PC-3 (cell line): ENCODE data around the gene ITGB1BP1. TPM values are rescaled to one million over a fixed set of nuclear protein-coding genes. Genes with fewer than 3 reads are reported as not detected.

Experiments
- ATAC-seq: fragments of 200-7000 bp; cut with Tn5 transposase; 2 replicates; pipeline ENCODE4 v1.9.1; 2020; ENCODE audit warnings: mild to moderate bottlenecking, moderate library complexity
- BruUV-seq: library from RNA; stranded (reverse); fragments of 400-500 nt; replicated peaks from 2 replicates; lab custom pipeline; 2021; lab: Mats Ljungman, UMichigan
- CTCF ChIA-PET: fragments of 300-600 bp; sonication (Branson Sonifier 250); formaldehyde crosslinking; loops from one replicate; lab custom pipeline; 2022; ENCODE audit warnings: antibody characterized with exemption; lab: Charles Lee
- POLR2A ChIA-PET: fragments of 300-600 bp; sonication (Branson Sonifier 250); formaldehyde crosslinking; loops from one replicate; lab custom pipeline; 2022; ENCODE audit warnings: antibody characterized with exemption; ENCODE audit not compliant: unreplicated experiment; lab: Charles Lee
- DNase-seq: peaks from one replicate; pipeline ENCODE4 v3.0.0-alpha.2; 2015
- H2AFZ ChIP-seq: fragments of 300-600 bp; sonication (generic); 2 replicates; pipeline ENCODE4 v1.6.0; 2016; ENCODE audit warnings: antibody characterized with exemption, low read length
- H3F3A ChIP-seq: fragments of 300-600 bp; sonication (generic); one replicate; pipeline ENCODE4 v1.6.0; 2017; ENCODE audit warnings: antibody characterized with exemption, low read length, control low read depth, mild to moderate bottlenecking; ENCODE audit not compliant: unreplicated experiment
- H3K27ac ChIP-seq: fragments of 300-600 bp; sonication (generic); 2 replicates; pipeline ENCODE4 v1.5.1; 2016; ENCODE audit warnings: mild to moderate bottlenecking, low read length
- H3K27me3 ChIP-seq: fragments of 300-600 bp; sonication (generic); 2 replicates; pipeline ENCODE4 v1.6.1; 2016; ENCODE audit warnings: low read length, mixed read lengths
- H3K36me3 ChIP-seq: fragments of 300-600 bp; sonication (generic); 2 replicates; pipeline ENCODE4 v1.6.1; 2016; ENCODE audit warnings: low read depth, mixed run types, low read length, mixed read lengths
- H3K4me1 ChIP-seq: fragments of 300-600 bp; sonication (generic); 2 replicates; pipeline ENCODE4 v1.5.1; 2016; ENCODE audit warnings: low read length; ENCODE audit not compliant: insufficient read depth
- H3K4me2 ChIP-seq: fragments of 300-600 bp; sonication (generic); 2 replicates; pipeline ENCODE4 v1.6.0; 2016; ENCODE audit warnings: low read length
- H3K4me3 ChIP-seq: fragments of 300-600 bp; sonication (generic); 2 replicates; pipeline ENCODE4 v1.5.1; 2016; ENCODE audit warnings: mild to moderate bottlenecking, low read length, mixed read lengths
- H3K79me2 ChIP-seq: fragments of 300-600 bp; sonication (generic); 2 replicates; pipeline ENCODE4 v1.6.1; 2017; ENCODE audit warnings: low read length, mixed read lengths
- H3K9ac ChIP-seq: fragments of 300-600 bp; sonication (generic); 2 replicates; pipeline ENCODE4 v1.6.0; 2016; ENCODE audit warnings: mild to moderate bottlenecking, low read length
- H3K9me2 ChIP-seq: fragments of 300-600 bp; sonication (generic); replicated peaks from 2 replicates; pipeline ENCODE4 v1.6.1; 2016; ENCODE audit warnings: mixed run types, low read length, mixed read lengths
- H3K9me3 ChIP-seq: fragments of 300-600 bp; sonication (generic); 2 replicates; pipeline ENCODE4 v1.6.1; 2016; ENCODE audit warnings: low read length, mixed read lengths
- H4K20me1 ChIP-seq: fragments of 300-600 bp; sonication (generic); 2 replicates; pipeline ENCODE4 v1.6.1; 2016; ENCODE audit warnings: low read length, mixed read lengths
- CTCF ChIP-seq: fragments of 300-600 bp; sonication (generic); conservative IDR thresholded peaks from 2 replicates; pipeline ENCODE4 v1.5.1; 2017; ENCODE audit warnings: antibody characterized with exemption, low read depth, mild to moderate bottlenecking, low read length
- EZH2 ChIP-seq: fragments of 300-600 bp; sonication (generic); IDR thresholded peaks from one replicate; pipeline ENCODE4 v1.6.1; 2017; ENCODE audit warnings: antibody characterized with exemption, mild to moderate bottlenecking, low read length; ENCODE audit not compliant: unreplicated experiment
- EZH2phosphoT487 ChIP-seq: fragments of 300-600 bp; sonication (generic); IDR thresholded peaks from 2 replicates; pipeline ENCODE4 v1.6.1; 2018; ENCODE audit warnings: mild to moderate bottlenecking, antibody characterized with exemption, low read length, borderline replicate concordance
- intact Hi-C: fragments of 100-400 bp; cut with micrococcal nuclease; formaldehyde crosslinking; loops from 2 replicates; pipeline ENCODE4 v1.9.0; 2023
- total RNA-seq: library from RNA; depleted of rRNA; stranded (reverse); fragments of >200 nt; gene quantifications from 2 replicates; pipeline ENCODE4 v1.2.3, GENCODE V29; 2014

Gene ITGB1BP1
- total RNA-seq, 1 experiment from 2014 or later, result 77.6 TPM

- H2AFZ ChIP-seq, result no peak overlapping the region
- TF ChIP-seq EZH2 (no peak), CTCF (no peak), EZH2phosphoT487 (no peak)
- no TSS peak for BruUV-seq
- DNase-seq, result no peak
- no peaks in the 10 kb centered on the region for H4K20me1 ChIP-seq
- H3K9ac ChIP-seq, result no peak overlapping the region
- H3K4me3 ChIP-seq, result no peak overlapping the region
- H3K9me2 ChIP-seq, result no peaks in the 10 kb centered on the region
- H3K9me3 ChIP-seq, result no peaks in the 10 kb centered on the region
- ChIA-PET CTCF (no interaction called here), POLR2A (no interaction called here)
- intact Hi-C loops, result no loop called here
- no peaks in the 10 kb centered on the region for H3K27me3 ChIP-seq
- peaks cover 7% of the 10 kb centered on the region for H3K79me2 ChIP-seq
- peaks cover 30% of the 10 kb centered on the region; the same call in 1 of the 2 replicates for H3K36me3 ChIP-seq
- no peak overlapping the region for H3K27ac ChIP-seq
- H3F3A ChIP-seq, result no peaks in the 10 kb centered on the region
- peaks cover 9% of the 10 kb centered on the region; the same call in 1 of the 2 replicates for H3K4me1 ChIP-seq
- H3K4me2 ChIP-seq, result no peak overlapping the region
- no peak for ATAC-seq
Measured at GRCh38 chr2:9410108-9410507, 13.2 kb downstream of the ITGB1BP1 start.

- POLR2A ChIA-PET, result interaction anchor here (0.6 kb wide), 1 partner anchor 294 kb away, joined by 5 read pairs; no protein-coding TSS in a partner anchor
Measured at GRCh38 chr2:9408641-9409151, 14.6 kb downstream of the ITGB1BP1 start.

More at GRCh38 chr2:9408641-9409151, 14.6 kb downstream of the ITGB1BP1 start:
- H3F3A ChIP-seq, result no peaks in the 10 kb centered on the region
- CTCF ChIA-PET, result interaction anchor here (0.6 to 1.0 kb wide), 2 partner anchors 14 to 75 kb away, joined by 3 read pairs; no protein-coding TSS in a partner anchor
- H3K27ac ChIP-seq, result peak overlapping the region; percentile 63
- H3K9ac ChIP-seq, result no peak overlapping the region
- H3K79me2 ChIP-seq, result 0 out of 2 replicates have a peak, but pooled peaks cover under 1% of the 10 kb centered on the region
- peak; percentile 58 for DNase-seq
- intact Hi-C loops, result no loop called here
- no peak overlapping the region for H3K4me3 ChIP-seq
- H3K9me3 ChIP-seq, result no peaks in the 10 kb centered on the region
- no TSS peak for BruUV-seq
- peak; percentile 96 for ATAC-seq
- H3K4me1 ChIP-seq, result peaks cover 9% of the 10 kb centered on the region; the same call in 1 of the 2 replicates
- H3K4me2 ChIP-seq, result no peak overlapping the region
- 0 out of 2 replicates have a peak, but pooled peaks cover 3% of the 10 kb centered on the region for H4K20me1 ChIP-seq
- TF ChIP-seq EZH2phosphoT487 (no peak), EZH2 (no peak), CTCF (no peak)
- H3K27me3 ChIP-seq, result no peaks in the 10 kb centered on the region
- no peaks in the 10 kb centered on the region for H3K9me2 ChIP-seq
- peaks cover 35% of the 10 kb centered on the region; the same call in 1 of the 2 replicates for H3K36me3 ChIP-seq
- H2AFZ ChIP-seq, result no peak overlapping the region
